IMR-90 (cell line): ENCODE data around the gene ENTPD7. TPM values are rescaled to one million over a fixed set of nuclear protein-coding genes. Genes with fewer than 3 reads are reported as not detected.

Experiments
- ATAC-seq: fragments of 200-7000 bp; cut with Tn5 transposase; 2 replicates; pipeline ENCODE4 v1.9.1; 2020; ENCODE audit warnings: low read depth, mild to moderate bottlenecking, moderate library complexity
- BruUV-seq: library from RNA; stranded (reverse); fragments of 400-500 nt; replicated peaks from 2 replicates; lab custom pipeline; 2021; lab: Mats Ljungman, UMichigan
- CTCF ChIA-PET: fragments of 300-600 bp; formaldehyde crosslinking; extraction: SDS; loops from one replicate; lab custom pipeline; 2021; ENCODE audit warnings: antibody characterized with exemption; lab: Yijun Ruan, JAX
- POLR2A ChIA-PET: fragments of 300-600 bp; sonication (Branson Sonifier 250); formaldehyde crosslinking; loops from one replicate; lab custom pipeline; 2022; ENCODE audit warnings: antibody characterized with exemption; ENCODE audit not compliant: unreplicated experiment; lab: Charles Lee
- DNase-seq: peaks from one replicate; pipeline ENCODE4 v3.0.0; 2013
- H2AFZ ChIP-seq: replicated peaks from 2 replicates; pipeline ENCODE3; 2013; ENCODE audit warnings: low read length, mild to moderate bottlenecking; ENCODE audit not compliant: poor library complexity
- H2AK5ac ChIP-seq: 2 replicates; pipeline ENCODE4 v1.6.1; 2013; ENCODE audit warnings: low read depth, low read length, inconsistent platforms
- H2AK9ac ChIP-seq: replicated peaks from 2 replicates; pipeline ENCODE3; 2013; ENCODE audit warnings: mild to moderate bottlenecking, low read depth, low read length, moderate library complexity; ENCODE audit not compliant: poor library complexity
- H2BK120ac ChIP-seq: 2 replicates; pipeline ENCODE4 v1.6.1; 2013; ENCODE audit warnings: low read depth, low read length, inconsistent platforms
- H2BK15ac ChIP-seq: 3 replicates; pipeline ENCODE4 v1.6.1; 2013; ENCODE audit warnings: low read depth, low read length, inconsistent platforms
- H2BK20ac ChIP-seq: 2 replicates; pipeline ENCODE4 v1.6.1; 2013; ENCODE audit warnings: low read depth, mild to moderate bottlenecking, inconsistent platforms, low read length, moderate library complexity
- H2BK5ac ChIP-seq: 2 replicates; pipeline ENCODE4 v1.6.1; 2013; ENCODE audit warnings: mild to moderate bottlenecking, low read depth, low read length, inconsistent platforms; ENCODE audit not compliant: poor library complexity, severe bottlenecking
- H3K14ac ChIP-seq: replicated peaks from 2 replicates; pipeline ENCODE4 v1.6.1; 2013; ENCODE audit warnings: low read depth, low read length, inconsistent platforms
- H3K18ac ChIP-seq: 2 replicates; pipeline ENCODE4 v1.6.1; 2013; ENCODE audit warnings: low read depth, low read length, control low read depth
- H3K23ac ChIP-seq: 2 replicates; pipeline ENCODE4 v1.6.1; 2013; ENCODE audit warnings: low read depth, low read length, inconsistent platforms
- H3K27ac ChIP-seq: 2 replicates; pipeline ENCODE4 v1.5.1; 2013; ENCODE audit warnings: mild to moderate bottlenecking, control low read depth, low read length; ENCODE audit not compliant: insufficient read depth
- H3K27me3 ChIP-seq: 2 replicates; pipeline ENCODE4 v1.6.1; 2013; ENCODE audit warnings: low read length; ENCODE audit not compliant: control insufficient read depth, insufficient read depth
- H3K36me3 ChIP-seq: 2 replicates; pipeline ENCODE4 v1.6.1; 2013; ENCODE audit warnings: low read length, mixed read lengths; ENCODE audit not compliant: control insufficient read depth, insufficient read depth
- H3K4ac ChIP-seq: 2 replicates; pipeline ENCODE4 v1.6.1; 2013; ENCODE audit warnings: low read depth, low read length, inconsistent platforms
- H3K4me1 ChIP-seq: 2 replicates; pipeline ENCODE4 v1.6.1; 2013; ENCODE audit warnings: low read length, mixed read lengths; ENCODE audit not compliant: control insufficient read depth, insufficient read depth
- H3K4me2 ChIP-seq: 2 replicates; pipeline ENCODE4 v1.6.1; 2013; ENCODE audit warnings: low read depth, mild to moderate bottlenecking, control low read depth, low read length, moderate library complexity
- H3K4me3 ChIP-seq: 2 replicates; pipeline ENCODE4 v1.5.1; 2013; ENCODE audit warnings: low read depth, mild to moderate bottlenecking, control low read depth, low read length, moderate library complexity; ENCODE audit not compliant: insufficient read depth
- H3K56ac ChIP-seq: 2 replicates; pipeline ENCODE4 v1.6.1; 2013; ENCODE audit warnings: low read length, inconsistent platforms; ENCODE audit not compliant: insufficient read depth; ENCODE audit errors: extremely low read depth
- H3K79me1 ChIP-seq, 2 experiments: 2 replicates each; pipeline ENCODE4 v1.6.1; 2013; ENCODE audit warnings: low read length in 2 of 2, inconsistent platforms in 1 of 2, low read depth in 1 of 2
- H3K9ac ChIP-seq: 2 replicates; pipeline ENCODE4 v1.6.1; 2013; ENCODE audit warnings: low read depth, low read length, control low read depth
- H3K9me1 ChIP-seq: 2 replicates; pipeline ENCODE4 v1.6.1; 2013; ENCODE audit warnings: low read length, inconsistent platforms; ENCODE audit not compliant: insufficient read depth
- H3K9me3 ChIP-seq: 2 replicates; pipeline ENCODE4 v1.6.1; 2013; ENCODE audit warnings: low read length; ENCODE audit not compliant: control insufficient read depth, insufficient read depth
- H4K20me1 ChIP-seq: 2 replicates; pipeline ENCODE4 v1.6.1; 2013; ENCODE audit warnings: low read length, inconsistent platforms; ENCODE audit not compliant: insufficient read depth
- H4K5ac ChIP-seq: 2 replicates; pipeline ENCODE4 v1.6.1; 2013; ENCODE audit warnings: mild to moderate bottlenecking, low read depth, low read length, control low read depth
- H4K8ac ChIP-seq, 2 experiments: 2 replicates each; pipeline ENCODE4 v1.6.1; 2013; ENCODE audit warnings: low read depth in 2 of 2, low read length in 2 of 2, control low read depth in 1 of 2, inconsistent platforms in 1 of 2
- H4K91ac ChIP-seq: 2 replicates; pipeline ENCODE4 v1.6.1; 2013; ENCODE audit warnings: low read depth, low read length, inconsistent platforms; ENCODE audit not compliant: insufficient read depth
- CEBPB ChIP-seq: IDR thresholded peaks from 2 replicates; pipeline ENCODE4 v1.6.1; 2012; ENCODE audit warnings: low read depth, low read length, improper control_type of control experiment
- FOS ChIP-seq: fragments of 150-350 bp; IDR thresholded peaks from 2 replicates; pipeline ENCODE4 v1.6.1; 2016; ENCODE audit warnings: low read depth, low read length
- RCOR1 ChIP-seq: IDR thresholded peaks from 2 replicates; pipeline ENCODE4 v1.6.1; 2012; ENCODE audit warnings: mild to moderate bottlenecking, low read length, improper control_type of control experiment; ENCODE audit not compliant: insufficient replicate concordance
- WGBS, 2 experiments: methylation state at CpG; one replicate each; pipeline versions ENCODE4 v1.1.5 to v1.1.7; 2013; ENCODE audit warnings: missing lambda C conversion rate in 2 of 2; ENCODE audit not compliant: insufficient read length in 1 of 2; ENCODE audit errors: extremely low coverage in 2 of 2; 5-methylcytosine and 5-hydroxymethylcytosine counted together
- dilution Hi-C: fragments of 300-500 bp; cut with HindIII; formaldehyde crosslinking; loops from one replicate; pipeline ENCODE4 v1.14.3; 2018; ENCODE audit warnings: low sequenced_read_pairs; ENCODE audit not compliant: unreplicated experiment
- in situ Hi-C: fragments of 300-500 bp; cut with MboI; formaldehyde crosslinking; loops from 3 replicates; pipeline ENCODE4 v1.14.3; 2019; ENCODE audit warnings: low sequenced_read_pairs, inconsistent platforms, mixed read lengths
- intact Hi-C: fragments of 100-400 bp; cut with micrococcal nuclease; formaldehyde crosslinking; loops from 2 replicates; pipeline ENCODE4 v1.10.0; 2022
- polyA plus RNA-seq, 3 experiments: library from polyadenylated mRNA; depleted of rRNA; stranded (reverse); fragments of >200 nt; gene quantifications; 2 replicates each; pipeline ENCODE4 v1.2.3, GENCODE V29; 2012; ENCODE audit warnings: low replicate concordance in 1 of 3
- total RNA-seq: library from RNA; depleted of rRNA; stranded (reverse); fragments of >200 nt; gene quantifications from 2 replicates; pipeline ENCODE4 v1.2.3, GENCODE V29; 2012

ENTPD7 gene
- total and polyA plus RNA-seq, 2 of the 4 experiments (the other 2 are of a cell fraction): 8.0 to 23.3 TPM

- DNase-seq: peak; percentile 78
Measured at GRCh38 chr10:99631496-99631895, 27.8 kb upstream of the ENTPD7 start.

More at GRCh38 chr10:99631496-99631895, 27.8 kb upstream of the ENTPD7 start:
- H3K18ac ChIP-seq: no peak overlapping the region
- no peak overlapping the region for H2AK5ac ChIP-seq
- no peak overlapping the region; the same call in 1 of the 2 replicates for H2BK20ac ChIP-seq
- no peak overlapping the region for H3K27ac ChIP-seq
- peak overlapping the region; percentile 42 for H2BK5ac ChIP-seq
- dilution Hi-C loops (no loop called here), in situ Hi-C loops (no loop called here), intact Hi-C loops (loop anchor here (1.0 to 10.0 kb wide), 2 partner anchors 28 to 213 kb away; partner anchors contain the start of gene ENTPD7)
- H3K4me2 ChIP-seq: 0 out of 2 replicates have a peak overlapping the region, but pooled peaks have one; percentile 10
- H2BK15ac ChIP-seq: no peak overlapping the region
- no peaks in the 10 kb centered on the region for H3K79me1 ChIP-seq
- H3K56ac ChIP-seq: no peak overlapping the region
- H2AK9ac ChIP-seq: no peak overlapping the region
- no CpG with 5 or more reads among the region's 3 CpGs for WGBS, 2 experiments
- POLR2A ChIA-PET: no interaction called here
- no peaks in the 10 kb centered on the region for H3K9me3 ChIP-seq
- H3K36me3 ChIP-seq: no peaks in the 10 kb centered on the region
- no peak overlapping the region for H2BK120ac ChIP-seq
- ATAC-seq: peak; percentile 79
- no peak overlapping the region for H3K4me3 ChIP-seq
- H4K91ac ChIP-seq: no peak overlapping the region
- no peaks in the 10 kb centered on the region for H3K9me1 ChIP-seq
- no peak overlapping the region for H4K5ac ChIP-seq
- H2AFZ ChIP-seq: no peak overlapping the region
- CTCF ChIA-PET: interaction anchor here (1.5 kb wide), 1 partner anchor 80 kb away, joined by 10 read pairs; no protein-coding TSS in a partner anchor
- H3K14ac ChIP-seq: no peak overlapping the region
- BruUV-seq: no TSS peak
- H4K20me1 ChIP-seq: no peaks in the 10 kb centered on the region
- peaks cover 1% of the 10 kb centered on the region; the same call in 1 of the 2 replicates for H3K4me1 ChIP-seq
- H4K8ac ChIP-seq: no peak overlapping the region
- H3K23ac ChIP-seq: no peak overlapping the region
- no peaks in the 10 kb centered on the region for H3K27me3 ChIP-seq
- no peak overlapping the region for H3K9ac ChIP-seq
- TF ChIP-seq FOS: peak; percentile 46; the same call in 1 of the 2 replicates
- no peak for TF ChIP-seq CEBPB
- no peak for TF ChIP-seq RCOR1
- no peak overlapping the region for H3K4ac ChIP-seq
